ENCODE results near the gene FUBP1. TPM values are rescaled to one million over a fixed set of nuclear protein-coding genes. Genes with fewer than 3 reads are reported as not detected.
A peak's percentile ranks its signal among the peaks of the same experiment; 100 is the strongest.

Gene FUBP1
- total and polyA plus RNA-seq, 2 of the 13 experiments (the other 11 are each of a cell fraction or from before 2014, with no cell fraction given), result 98.1 to 166 TPM

- Histone ChIP-seq H3K4me1 (ENCODE audit: insufficient read depth, low read length) (peaks cover 16% of the 10 kb centered on the region), H3K79me2 (ENCODE audit: insufficient read depth, low read length) (peaks cover 23% of the 10 kb centered on the region), H3K4me3 (replicated peaks in 1 of 3; ENCODE audit: insufficient read depth in 1 of 3, low read depth in 2 of 3, low read length in 3 of 3) (no peak overlapping the region), H3K36me3 (replicated peaks in 1 of 2; ENCODE audit: control insufficient read depth in 1 of 2, insufficient read depth in 2 of 2, low read length in 2 of 2) (peaks cover 33 to 93% of the 10 kb centered on the region in 2 experiments), H3K27ac (ENCODE audit: extremely low read length, insufficient read depth, low read length) (no peak overlapping the region), H3K4me2 (ENCODE audit: low read depth, low read length) (no peak overlapping the region), H3K9ac (ENCODE audit: insufficient read depth, low read depth, low read length) (no peak overlapping the region), H4K20me1 (ENCODE audit: insufficient read depth, low read length) (peaks cover 4% of the 10 kb centered on the region; the same call in 1 of the 2 replicates), H3K9me3 (ENCODE audit: low read length) (no peaks in the 10 kb centered on the region), H2AFZ (ENCODE audit: low read length) (no peak overlapping the region), H3K27me3 (ENCODE audit: control insufficient read depth in 1 of 2, insufficient read depth in 2 of 2, low read length in 2 of 2) (no peaks in the 10 kb centered on the region)
- TF ChIP-seq POLR2AphosphoS2 (IDR thresholded peaks at IDR 0.05; ENCODE audit: low read depth, low read length), result 0 out of 2 replicates have a peak, but pooled peaks have one; percentile 68
- TF ChIP-seq ZNF749 (CRISPR knock-in tag; IDR thresholded peaks at IDR 0.05; ENCODE audit: borderline replicate concordance), result no peak
- no peak for TF ChIP-seq PHB2 (IDR thresholded peaks at IDR 0.05; ENCODE audit: partially characterized antibody)
- 0 out of 4 replicates have a peak, but pooled peaks of 1 of the 2 experiments have one; percentile 24 for TF ChIP-seq POLR2A (IDR thresholded peaks at IDR 0.05; ENCODE audit: insufficient read depth in 1 of 2, low read depth in 2 of 2, low read length in 2 of 2)
- FAIRE-seq (no peak), ATAC-seq (no peak), DNase-seq (ENCODE audit: low spot score) (no peak)
- ChIA-PET CTCF (ENCODE audit: low intra/inter-chr PET ratio, low total read pairs) (no interaction called here), POLR2A (no interaction called here)
- 79% methylated on average over 2 of the region's 2 CpGs for WGBS (ENCODE audit: low lambda C conversion rate)
- intact Hi-C loops (cut with micrococcal nuclease; ENCODE audit: unreplicated experiment), result no loop called here
- in situ Hi-C loops (cut with HindIII; ENCODE audit: extremely low pct_ligation_motif_present, low pct_unique_long_range_greater_than_20kb), result no loop called here
- no TSS peak for BruUV-seq (replicated peaks)
These were observed 17.5 kb downstream of the FUBP1 start for GRCh38 chr1:77961392-77961791.

- DNase-seq (ENCODE audit: low spot score) (no peak), FAIRE-seq (no peak), ATAC-seq (no peak)
- ChIA-PET CTCF (ENCODE audit: low intra/inter-chr PET ratio, low total read pairs) (no interaction called here), POLR2A (no interaction called here)
- Histone ChIP-seq H3K4me1 (ENCODE audit: insufficient read depth, low read length) (peaks cover 16% of the 10 kb centered on the region), H2AFZ (ENCODE audit: low read length) (no peak overlapping the region), H3K4me3 (replicated peaks in 1 of 3; ENCODE audit: insufficient read depth in 1 of 3, low read depth in 2 of 3, low read length in 3 of 3) (no peak overlapping the region), H3K27me3 (ENCODE audit: control insufficient read depth in 1 of 2, insufficient read depth in 2 of 2, low read length in 2 of 2) (no peaks in the 10 kb centered on the region), H3K9me3 (ENCODE audit: low read length) (no peaks in the 10 kb centered on the region), H3K27ac (ENCODE audit: extremely low read length, insufficient read depth, low read length) (no peak overlapping the region), H4K20me1 (ENCODE audit: insufficient read depth, low read length) (peaks cover 4% of the 10 kb centered on the region; the same call in 1 of the 2 replicates), H3K79me2 (ENCODE audit: insufficient read depth, low read length) (peaks cover 14% of the 10 kb centered on the region), H3K36me3 (replicated peaks in 1 of 2; ENCODE audit: control insufficient read depth in 1 of 2, insufficient read depth in 2 of 2, low read length in 2 of 2) (peaks cover 33 to 93% of the 10 kb centered on the region in 2 experiments), H3K9ac (ENCODE audit: insufficient read depth, low read depth, low read length) (no peak overlapping the region), H3K4me2 (ENCODE audit: low read depth, low read length) (no peak overlapping the region)
- 98% methylated on average over 2 of the region's 2 CpGs for WGBS (ENCODE audit: low lambda C conversion rate)
- BruUV-seq (replicated peaks), result no TSS peak
- in situ Hi-C loops (cut with HindIII; ENCODE audit: extremely low pct_ligation_motif_present, low pct_unique_long_range_greater_than_20kb), result no loop called here
- intact Hi-C loops (cut with micrococcal nuclease; ENCODE audit: unreplicated experiment), result no loop called here
- TF ChIP-seq FLYWCH1 (CRISPR knock-in tag; IDR thresholded peaks at IDR 0.05), result no peak
- TF ChIP-seq ZNF232 (CRISPR knock-in tag; IDR thresholded peaks at IDR 0.05; ENCODE audit: borderline replicate concordance), result no peak
- TF ChIP-seq ZNF264 (CRISPR knock-in tag; IDR thresholded peaks at IDR 0.05), result no peak
- TF ChIP-seq ESRRA (CRISPR knock-in tag; IDR thresholded peaks at IDR 0.05; ENCODE audit: low read depth), result no peak
- peak; percentile 73 to 75 for TF ChIP-seq MAFK (conservative IDR thresholded peaks at IDR 0.05 in 1 of 2, IDR thresholded peaks at IDR 0.05 in 1 of 2; ENCODE audit: low read length in 2 of 2)
- TF ChIP-seq TMF1 (CRISPR knock-in tag; IDR thresholded peaks at IDR 0.05; ENCODE audit: low read depth), result no peak
- no peak for TF ChIP-seq FOXJ3 (CRISPR knock-in tag; IDR thresholded peaks at IDR 0.05; ENCODE audit: borderline replicate concordance)
- no peak for TF ChIP-seq ZNF142 (CRISPR knock-in tag; IDR thresholded peaks at IDR 0.05)
- peak; percentile 34; the same call in 1 of the 2 replicates for TF ChIP-seq MAFF (IDR thresholded peaks at IDR 0.05; ENCODE audit: low read depth, low read length)
These were observed 20.0 kb downstream of the FUBP1 start for GRCh38 chr1:77958850-77959249.
